Activated CD8-positive, alpha-beta memory T cell treated with anti-CD3 and anti-CD28 coated beads, Interleukin-2, amount 50 U/mL, for 48 hours (primary cell): Measurements from ENCODE around the gene FAM181A.

Source experiments
- DNase-seq: peaks from one replicate; pipeline ENCODE4 v3.0.0-alpha.2; 2020

The FAM181A gene

DNA sequence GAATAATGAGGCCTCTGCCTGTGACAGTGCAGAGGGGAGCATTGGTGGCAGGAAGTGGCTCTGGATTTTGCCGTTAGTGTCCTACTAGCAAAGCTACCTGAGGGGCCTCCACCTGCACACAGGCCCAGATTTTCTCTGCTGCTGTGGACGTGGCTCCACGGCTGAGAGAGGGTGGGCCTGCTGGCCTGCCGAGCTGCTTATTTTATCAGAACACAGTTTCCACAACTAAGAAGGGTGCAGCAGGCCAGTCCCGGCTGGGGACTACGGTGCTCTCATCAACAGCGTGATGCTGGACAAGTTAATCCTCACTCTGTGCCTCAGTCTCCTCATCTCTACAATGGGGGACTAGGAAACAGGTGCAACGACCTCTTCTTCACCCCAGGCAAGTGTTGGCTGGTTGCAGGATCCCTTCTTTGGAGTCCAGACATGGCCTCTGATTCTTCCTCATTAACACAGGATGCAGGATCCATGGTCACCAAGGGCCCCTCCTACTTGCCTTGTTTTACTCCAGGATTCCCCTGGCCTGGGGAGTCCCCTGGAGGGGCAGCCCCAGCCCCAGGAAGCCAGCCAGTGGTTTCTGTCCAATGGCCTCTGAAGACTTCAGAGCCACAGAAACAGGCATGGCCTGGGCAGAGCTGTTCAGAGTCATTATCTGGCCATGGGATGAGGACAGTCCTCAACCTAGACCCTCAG is 3.3 kb downstream of the FAM181A start:
- no peak for DNase-seq

DNA sequence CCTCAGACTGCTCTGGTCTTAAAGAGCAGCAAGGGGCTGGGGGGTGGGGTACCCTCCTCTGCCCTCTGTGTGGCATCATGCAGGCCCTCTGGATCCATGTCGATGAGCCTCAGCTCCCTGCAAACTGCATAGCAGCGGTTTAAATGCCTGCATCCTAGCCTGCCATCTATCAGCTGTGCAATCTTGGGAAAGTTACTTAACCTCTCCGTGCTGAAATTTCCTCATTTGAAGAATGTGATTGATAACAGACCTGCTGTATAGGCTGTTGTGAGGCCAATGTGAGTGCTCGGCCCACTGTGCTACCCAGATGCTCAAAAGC is 3.8 kb downstream of the FAM181A start:
- DNase-seq = no peak

DNA sequence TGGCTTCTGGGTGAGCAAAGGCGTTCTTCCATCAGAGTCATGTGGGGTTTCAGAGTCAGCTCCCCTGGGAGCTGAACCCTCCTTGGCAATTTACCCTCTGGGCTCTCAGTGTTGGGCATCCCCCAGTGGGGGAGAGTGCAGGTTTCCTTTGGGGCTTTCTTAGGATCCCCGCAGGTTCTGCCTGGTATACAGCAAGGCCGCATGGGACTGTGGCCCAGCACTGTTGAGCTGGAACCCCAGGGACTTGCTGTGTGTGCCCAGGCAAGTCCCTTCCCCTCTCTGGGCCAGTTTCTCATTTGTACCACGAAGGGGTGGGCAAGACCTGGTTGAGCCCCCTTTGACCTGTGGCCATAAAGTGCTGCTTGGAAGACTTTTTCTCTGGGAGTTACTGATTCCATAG is 5.5 kb downstream of the FAM181A start:
- no peak for DNase-seq

DNA sequence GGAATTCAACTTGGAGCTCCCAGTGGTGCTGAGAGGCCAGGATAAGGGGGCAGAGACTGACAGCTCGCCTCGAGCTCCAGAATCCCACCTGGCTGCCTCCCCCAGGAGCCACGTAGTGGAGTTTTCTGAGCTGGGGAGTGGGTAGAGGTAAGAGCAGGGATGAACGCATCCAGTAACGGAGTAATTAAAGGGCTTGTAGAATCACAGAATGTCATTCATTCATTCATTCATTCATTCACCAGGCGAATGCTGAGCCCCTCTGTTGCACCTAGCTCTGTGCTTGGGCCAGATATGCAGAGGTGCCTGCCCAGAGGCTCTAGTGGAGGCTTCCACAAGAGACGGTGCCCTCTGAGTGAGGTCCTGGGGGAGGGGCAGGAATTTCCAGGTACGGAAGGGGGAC is 8.1 kb downstream of the FAM181A start:
- DNase-seq = no peak

DNA sequence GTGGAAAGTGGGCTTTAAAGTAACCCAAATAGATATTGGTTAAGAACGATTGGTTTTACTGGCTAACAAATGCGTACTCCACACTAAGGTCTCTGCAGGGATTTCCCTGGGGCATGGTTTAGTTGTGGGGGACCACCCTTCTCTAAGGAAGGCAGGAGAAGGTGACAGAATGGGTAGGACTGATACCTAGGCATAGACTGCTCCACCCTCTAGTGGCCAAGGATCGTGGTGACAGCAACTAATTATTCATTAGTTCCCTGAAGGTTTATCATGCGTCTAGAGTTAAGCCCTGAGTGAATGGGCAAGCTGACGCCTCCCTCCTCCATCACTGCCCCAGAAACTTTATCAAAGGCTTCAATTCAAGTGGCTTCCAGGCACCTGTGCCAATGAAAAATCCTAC is 9.1 kb downstream of the FAM181A start:
- DNase-seq = no peak

DNA sequence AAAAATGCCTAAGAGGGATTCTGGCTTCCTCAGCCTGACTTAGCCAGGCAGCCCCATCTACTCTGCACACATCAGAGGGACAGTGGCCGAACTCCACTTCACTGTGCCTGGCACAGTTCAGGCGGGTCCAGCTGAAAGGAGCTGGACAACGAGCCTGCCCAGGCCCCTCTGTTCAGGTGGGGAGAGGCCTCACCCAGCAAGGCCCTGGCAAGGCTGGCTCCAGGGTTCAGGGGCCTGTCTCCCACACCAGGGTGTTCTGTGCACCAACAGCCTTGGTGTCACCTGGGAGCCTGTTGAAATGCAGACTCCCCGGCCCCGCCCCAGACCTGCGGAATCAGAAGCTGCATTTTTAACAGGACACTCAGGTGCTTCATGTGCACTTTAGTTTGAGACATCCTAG is 9.8 kb downstream of the FAM181A start:
- no peak for DNase-seq

DNA sequence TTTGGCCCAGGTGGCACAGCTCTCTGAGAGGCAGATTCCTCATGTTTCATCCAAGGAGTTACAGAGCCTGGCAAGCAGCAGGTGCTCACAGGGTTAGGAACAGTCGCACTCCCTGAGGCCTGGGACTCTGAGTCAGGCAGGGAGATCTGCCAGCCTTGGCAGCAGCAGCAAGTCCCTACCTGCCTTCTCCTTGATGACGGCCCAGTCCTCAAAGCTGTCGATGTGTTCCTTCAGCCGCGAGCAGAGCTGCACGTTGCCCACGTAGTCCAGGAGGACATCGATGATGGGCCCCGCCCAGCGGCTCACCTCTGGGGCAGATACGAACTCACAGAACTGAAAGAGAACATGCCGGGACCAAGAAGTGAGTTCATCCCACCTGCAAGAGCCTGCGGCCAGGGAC is 10.4 kb downstream of the FAM181A start:
- no peak for DNase-seq

DNA sequence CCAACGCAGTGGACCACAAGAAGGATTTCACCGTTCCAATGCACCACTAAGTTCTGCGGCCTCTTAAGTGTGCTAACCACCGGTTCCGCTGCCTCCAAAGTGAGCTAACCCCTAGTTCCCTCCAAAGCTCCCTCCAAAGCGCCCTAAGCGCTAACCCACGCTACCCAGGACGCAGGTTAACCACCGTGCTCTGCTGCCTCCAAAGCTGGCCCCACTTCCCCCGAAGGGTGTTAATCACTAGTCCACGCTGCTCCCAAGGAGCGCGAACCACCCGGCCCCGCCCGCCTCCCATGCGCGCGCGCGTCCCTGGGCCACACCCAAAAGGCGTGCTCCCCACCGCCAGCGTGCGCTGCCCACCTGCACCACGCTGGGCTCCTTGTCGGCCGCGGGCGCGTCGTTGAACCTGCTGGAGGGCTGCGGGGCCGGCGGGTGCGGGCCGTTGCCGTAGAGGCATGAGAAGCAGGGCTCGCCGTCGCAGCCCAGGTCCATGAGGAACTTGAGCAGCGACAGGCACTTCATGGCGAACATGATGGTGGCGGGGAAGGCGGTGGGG is 11.7 kb downstream of the FAM181A start:
- no peak for DNase-seq

DNA sequence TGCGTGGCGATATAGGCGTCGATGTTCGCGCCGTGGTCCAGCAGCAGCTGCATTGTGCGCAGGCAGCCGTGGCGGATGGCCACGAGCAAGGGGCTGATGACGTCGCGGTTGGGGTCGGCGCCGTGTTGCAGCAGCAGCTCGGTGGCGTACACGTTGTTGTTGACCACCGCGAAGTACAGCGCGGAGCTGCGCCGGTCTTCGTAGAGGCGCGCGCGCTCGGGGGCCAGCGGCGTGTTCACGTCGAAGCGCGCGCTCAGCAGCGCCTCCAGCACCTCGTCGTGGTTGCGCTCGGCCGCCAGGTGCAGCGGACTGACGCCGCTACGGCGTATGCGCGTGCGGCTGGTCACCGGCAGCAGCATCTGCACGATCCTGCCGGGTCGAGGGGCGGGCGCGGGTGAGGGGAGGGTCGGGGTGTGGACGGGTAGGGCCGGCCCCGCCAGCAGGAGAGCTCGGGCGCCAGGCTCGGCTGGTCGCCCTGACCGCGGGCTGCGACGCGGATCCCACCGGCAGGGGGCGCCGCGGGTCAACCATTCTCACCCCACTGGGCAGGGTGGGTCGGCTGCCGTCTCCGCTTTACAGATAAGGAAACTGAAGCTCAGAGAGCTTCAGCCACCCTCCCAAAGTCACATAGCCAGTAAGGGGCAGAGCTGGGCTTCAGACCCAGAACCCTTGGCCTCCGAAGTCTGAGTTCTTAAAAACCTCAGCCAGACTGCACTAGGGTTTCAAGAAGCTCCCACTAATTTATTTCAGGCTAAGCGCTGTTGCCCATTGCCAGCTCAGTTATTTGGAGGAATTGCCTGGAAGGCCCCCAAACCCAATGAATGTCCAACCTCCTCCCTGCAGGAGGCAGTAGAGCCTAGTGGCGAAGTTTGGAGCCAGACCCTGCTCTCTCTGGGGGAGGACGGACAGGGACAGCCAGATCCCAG is 12.4 kb downstream of the FAM181A start:
- DNase-seq = peak; percentile 100

DNA sequence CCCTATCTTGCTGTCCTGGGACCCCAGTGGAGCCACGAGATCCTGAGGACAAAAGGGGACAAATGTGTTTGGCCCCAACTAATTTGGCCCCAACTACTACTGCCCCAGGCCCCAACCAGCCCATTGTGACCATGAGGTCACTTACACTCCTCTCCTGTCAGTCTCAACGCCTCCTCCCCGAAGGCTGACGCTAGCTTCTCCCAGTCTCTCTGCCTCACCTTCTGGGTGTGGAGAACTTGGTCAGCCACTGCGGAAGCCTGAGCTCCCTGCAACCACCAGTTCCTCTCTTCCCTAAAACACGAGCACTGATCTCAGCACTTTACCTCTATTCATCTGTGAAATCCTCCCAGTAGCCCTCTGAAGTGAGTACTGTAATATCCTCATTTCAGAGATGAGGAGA is 13.3 kb downstream of the FAM181A start:
- no peak for DNase-seq

DNA sequence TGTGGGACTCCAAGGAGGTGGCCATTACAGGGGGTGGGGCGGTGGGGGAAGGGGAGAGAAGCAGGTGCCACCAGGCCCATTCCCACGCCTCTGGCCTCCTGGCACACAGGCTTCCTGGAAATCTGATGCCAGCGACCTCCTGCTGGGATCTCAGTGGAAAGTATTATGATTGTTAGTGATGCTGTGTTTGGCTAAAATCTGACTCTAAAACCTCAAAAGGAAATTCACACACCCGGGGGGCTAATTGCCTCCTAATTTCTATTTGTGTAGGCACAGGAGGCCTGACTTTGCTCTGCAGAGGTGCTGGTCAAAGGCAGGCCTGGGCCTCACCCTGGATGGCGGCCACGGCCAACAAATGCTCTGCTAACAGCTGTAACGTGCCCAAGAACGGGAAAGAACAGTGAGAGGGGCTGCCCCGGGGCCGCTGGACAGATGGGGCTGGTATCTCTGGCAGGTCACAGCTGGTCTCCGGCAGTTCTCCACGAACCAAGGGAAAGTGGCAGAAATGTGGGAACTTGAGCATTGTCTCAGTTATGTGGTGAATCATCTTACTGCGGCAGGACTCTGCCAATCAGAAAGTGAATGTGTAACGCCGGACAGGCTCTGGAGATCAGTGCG is 14.3 kb downstream of the FAM181A start:
- no peak for DNase-seq

DNA sequence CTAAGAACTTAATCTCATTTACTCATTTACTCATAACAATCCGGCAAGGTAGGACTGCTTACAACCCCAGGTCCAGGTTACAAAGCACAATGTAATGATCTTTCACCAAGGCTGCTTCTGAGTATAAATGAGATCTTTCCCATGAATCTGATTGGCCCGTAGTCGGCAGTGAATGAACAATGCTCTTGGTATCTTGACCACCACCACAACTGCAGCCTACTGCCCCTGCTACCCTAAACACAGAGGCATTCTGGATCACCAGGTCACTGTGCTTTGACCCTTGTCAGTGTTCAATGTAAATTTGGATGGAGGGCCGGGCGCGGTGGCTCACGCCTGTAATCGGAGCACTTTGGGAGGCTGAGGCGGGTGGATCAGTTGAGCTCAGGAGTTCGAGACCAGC is 15.9 kb downstream of the FAM181A start:
- DNase-seq = no peak

DNA sequence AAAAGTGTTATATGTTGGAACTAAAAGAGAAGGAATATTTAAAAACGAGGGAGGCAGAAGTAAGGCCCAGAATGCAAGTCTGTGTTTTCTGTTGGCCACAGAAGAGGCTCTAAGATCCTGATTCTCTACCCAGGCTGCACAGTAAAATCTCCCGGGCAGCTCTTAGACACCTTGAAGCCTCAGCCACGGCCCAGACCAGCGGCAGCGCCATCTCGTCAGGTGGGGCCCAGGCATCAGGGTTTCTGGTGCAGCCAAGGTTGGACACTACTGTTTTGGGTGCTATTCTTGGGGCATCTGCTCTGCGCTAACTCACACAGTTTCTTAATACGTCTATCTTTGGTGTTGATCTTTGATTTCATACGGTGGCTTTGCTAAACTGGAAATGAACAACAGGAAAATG is 16.8 kb downstream of the FAM181A start:
- no peak for DNase-seq

DNA sequence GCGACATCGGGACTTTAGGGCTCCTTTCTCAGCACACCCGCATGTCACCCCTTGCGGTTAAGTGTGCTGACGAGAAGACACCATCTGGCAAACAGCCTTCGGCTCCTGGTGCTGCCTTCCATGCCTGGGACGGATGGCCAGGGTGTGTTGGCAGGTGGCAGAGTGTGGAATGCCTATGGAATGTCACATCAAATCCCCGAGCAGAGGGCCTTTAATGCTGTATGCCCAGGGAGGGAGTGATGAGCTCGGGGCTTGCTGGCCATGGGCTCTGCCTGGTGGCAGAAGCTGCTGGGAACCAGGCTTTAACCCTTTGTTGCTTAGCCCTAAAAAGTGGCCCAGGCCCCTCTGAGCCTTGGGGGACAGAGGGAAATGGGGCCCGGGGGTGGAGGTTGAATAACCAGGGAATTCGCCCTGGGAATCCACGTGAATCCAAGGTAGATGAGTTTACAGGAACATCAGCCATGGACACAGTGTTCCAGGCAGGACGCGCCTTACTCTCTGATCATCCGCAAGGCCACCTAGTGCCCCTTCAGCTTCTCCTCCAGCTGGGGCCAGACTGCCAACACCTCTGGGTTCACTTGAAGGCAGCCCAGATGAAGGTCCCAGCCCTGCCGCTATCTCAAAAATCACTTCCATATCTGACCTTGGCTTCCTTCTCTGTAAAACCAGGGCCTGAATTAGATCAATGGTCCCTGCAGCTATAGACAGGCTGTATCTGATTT is 17.4 kb downstream of the FAM181A start:
- DNase-seq = no peak

DNA sequence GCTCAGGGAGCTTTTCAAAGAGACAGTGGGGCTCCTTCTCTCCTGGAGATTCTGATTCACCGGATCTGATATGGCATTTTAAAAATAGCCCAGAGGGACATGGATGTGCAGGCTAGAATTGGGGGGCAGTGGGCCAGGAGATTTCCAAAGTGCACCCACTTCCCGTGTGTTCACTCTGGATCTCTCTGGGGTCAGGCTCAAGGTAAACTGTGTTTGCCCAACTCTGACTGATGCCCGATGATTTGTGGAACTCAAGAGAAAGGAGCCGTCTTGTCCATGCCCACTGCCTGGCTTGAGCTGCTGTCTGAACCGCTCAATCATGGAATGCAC is 17.9 kb downstream of the FAM181A start:
- DNase-seq = no peak

DNA sequence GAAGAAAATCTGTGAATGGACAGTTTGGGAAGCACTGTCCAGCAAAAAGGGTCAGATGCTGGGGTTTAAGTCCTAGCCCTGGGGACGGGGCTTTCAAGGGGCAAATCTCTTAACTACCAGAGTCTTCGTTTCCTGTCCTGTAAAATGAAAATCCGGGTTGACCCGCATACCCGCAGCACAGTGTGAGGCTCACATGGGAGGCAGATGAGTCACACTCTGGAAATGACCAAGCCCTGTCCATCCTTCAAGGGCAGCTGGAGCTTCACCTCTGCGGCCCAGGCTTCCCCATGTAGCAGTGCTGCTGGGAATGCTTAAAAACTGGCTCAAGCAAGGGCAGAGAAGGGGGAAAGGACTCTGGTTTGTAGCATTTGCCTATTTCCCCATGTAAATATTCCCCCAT is 19.0 kb downstream of the FAM181A start:
- DNase-seq = no peak

DNA sequence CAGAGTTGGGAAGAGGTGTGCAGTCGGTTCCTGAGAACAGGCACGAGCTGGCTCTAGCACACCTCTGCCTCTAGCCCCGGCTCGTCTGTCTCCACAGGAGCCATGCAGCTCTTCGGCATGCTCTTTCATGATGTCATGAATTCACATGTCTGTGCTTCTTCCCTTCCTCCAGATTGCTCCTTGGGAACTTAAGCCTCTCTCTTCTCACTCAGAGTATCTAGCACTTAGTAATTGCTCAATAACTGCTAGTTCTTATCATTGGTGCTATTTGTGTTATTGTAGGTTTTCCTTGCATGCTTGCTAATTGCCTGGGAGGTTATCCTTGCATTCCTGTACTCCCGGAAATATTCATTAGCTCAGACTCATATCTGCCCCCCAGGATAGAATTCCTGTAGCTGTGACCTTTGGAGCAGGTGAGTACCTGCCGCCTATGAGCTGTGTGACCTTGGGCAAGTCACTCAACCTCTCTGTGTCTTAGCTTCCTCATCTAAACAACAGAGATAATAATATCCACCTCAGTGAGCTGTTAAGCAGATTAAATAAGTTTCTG is 19.5 kb downstream of the FAM181A start:
- no peak for DNase-seq

DNA sequence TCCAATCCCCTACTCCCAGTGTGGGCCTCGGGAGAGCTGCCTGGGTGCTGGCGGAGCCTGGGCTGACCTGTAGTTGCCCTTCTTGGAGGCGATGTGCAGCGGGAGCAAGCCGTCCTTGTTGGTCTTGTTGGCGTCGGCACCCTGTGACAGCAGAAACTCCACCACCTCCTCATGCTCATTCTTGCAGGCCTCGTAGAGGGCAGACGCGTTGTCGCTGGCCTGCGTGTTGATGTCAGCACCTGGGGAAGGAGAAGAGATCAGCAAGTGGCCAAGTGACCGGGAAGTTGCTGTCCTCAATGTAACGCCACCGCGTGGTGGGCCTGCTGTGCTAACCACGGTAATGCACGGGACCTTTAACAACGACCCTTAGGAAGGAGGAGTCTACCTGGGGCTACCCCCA is 20.1 kb downstream of the FAM181A start:
- no peak for DNase-seq

DNA sequence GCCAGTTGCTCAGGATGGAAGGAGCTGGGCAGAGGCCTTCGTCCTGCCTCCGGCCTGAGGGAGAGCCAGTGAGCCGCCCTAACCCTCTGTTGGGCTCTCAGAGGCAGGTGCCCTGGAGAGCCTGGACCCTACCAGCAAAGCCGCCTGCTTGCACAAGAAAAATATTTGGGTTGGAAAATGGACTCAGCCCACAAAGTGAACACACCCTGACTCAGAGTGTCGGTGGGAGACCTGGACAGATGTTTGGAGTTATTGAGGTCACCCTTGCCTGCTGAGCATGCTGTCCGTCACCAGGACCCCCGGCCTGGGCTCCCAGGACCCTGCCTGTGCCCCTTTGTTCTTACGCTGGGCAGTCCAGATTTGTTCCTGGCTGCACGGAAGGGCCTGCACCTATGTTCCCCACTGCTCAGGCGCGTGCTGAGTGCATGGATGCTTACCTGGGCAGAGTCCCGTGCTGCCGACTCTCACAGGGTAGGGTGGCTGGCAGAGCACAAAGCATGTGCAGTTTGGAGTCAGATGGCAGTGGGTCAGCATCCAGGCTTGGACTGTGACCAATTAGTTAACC is 22.4 kb downstream of the FAM181A start:
- DNase-seq = no peak

DNA sequence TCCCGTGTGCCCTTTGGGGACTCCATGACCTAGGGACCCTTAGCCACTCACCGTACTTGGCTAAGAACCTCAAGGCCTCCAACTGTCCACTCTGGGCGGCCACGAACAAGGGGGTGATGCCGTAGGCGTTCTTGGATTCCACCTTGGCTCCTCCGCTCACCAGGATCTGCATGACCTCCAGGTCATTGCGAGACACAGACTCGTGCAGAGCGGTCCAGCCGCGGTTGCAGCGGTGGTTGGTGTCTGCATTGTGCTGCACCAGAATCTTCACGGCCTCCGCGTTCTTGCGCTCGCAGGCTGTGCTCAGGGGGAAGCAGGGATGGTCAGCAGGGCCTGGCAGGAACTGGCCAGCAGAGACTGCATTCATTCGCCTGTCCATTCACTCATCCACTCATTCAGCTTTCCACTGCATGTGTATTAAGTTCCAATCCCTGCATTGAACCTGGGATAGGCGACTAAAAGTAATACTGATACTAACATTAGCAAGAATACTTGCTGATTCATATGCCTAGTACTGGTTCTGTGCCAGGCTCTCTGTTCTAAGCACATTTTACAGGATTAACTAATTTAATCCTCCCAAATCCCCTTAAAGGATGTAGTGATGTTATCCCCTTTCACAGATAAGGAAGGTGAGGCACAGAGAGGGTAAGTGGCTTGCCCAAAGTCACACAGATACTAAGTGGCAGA is 23.9 kb downstream of the FAM181A start:
- DNase-seq = no peak

DNA sequence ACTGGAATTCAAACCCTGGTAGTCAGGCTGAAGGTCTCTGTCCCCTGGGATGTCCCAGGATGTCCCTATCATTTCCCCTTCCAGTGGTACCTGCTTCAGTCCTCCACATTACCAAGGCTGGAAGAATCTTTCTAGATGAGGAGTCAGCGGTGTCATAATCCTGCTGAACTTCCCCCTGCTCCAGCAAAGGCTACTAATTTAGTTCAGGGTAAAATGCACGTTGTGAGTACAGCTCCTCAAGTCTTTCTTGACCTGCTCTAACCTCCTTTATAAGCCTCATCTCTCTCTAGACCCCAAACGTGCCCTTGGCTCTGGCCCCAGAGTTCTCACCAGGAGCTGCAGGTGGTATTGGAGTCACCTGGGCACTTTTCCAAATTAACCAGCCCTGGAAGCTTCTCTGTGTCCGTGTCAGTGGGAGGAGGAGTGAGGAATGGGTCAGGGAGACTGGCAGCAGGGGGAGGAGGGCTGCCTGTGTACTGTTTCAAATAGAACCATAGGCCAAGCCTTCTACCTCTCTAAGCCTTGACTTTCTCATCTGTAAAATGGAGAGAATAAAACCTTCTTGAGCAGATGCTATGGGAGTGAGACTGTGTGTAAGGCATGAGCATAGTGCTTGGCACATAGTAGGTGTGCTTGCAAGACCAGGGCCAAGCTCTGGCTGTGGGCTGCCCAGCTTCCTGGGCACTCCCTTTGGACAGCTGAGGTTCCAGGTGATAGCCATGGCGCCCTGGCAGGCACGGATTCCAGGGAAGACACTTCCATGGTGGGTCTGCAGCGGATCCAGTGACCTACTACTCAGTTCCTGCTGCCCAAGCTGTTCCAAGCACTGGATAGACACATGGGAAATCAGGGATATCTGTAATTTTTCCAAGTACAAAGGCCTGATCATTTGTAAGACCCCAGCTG is 24.7 kb downstream of the FAM181A start:
- no peak for DNase-seq
